Measurements from ENCODE around the gene ATF6. TPM values are rescaled to one million over a fixed set of nuclear protein-coding genes. Genes with fewer than 3 reads are reported as not detected.

The ATF6 gene
- total and polyA plus RNA-seq, 12 donors, result 2.6 to 20.9 (median 15.2) TPM

- peaks cover 0 to 19% (median 3%) of the 10 kb centered on the region in 9 donors for H3K4me1 ChIP-seq
- no peak for ATAC-seq
These were observed 147.5 kb downstream of the ATF6 start for GRCh38 chr1:161913482-161914140.

DNA sequence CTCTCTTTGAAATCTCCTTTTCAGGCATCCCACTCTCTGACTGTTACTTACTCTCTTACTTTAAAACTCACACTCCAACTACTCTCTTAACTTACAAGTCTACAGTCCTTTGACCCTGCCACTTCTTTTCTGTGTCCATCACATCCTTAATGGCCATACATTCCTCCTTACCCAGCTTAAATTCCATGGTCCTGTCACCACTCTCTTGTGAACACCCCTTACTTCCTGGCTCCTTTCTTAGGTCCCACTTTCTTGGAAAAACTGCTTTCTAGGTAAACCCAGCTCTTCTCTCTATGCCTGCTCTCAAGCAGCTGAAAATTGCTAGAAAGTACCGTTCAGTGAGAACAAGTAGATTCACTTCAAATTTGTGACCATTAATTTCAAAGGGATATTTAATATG is 148.5 kb downstream of the ATF6 start:
- H3K27ac ChIP-seq, result peak overlapping the region in 2 of 10 donors; percentile 14 to 21
- H3K4me1 ChIP-seq, result peaks cover 0 to 19% (median 3%) of the 10 kb centered on the region in 9 donors
- no peaks in the 10 kb centered on the region for H3K9me3 ChIP-seq
- peaks cover 0 to 53% (median 4%) of the 10 kb centered on the region in 9 donors for H3K36me3 ChIP-seq
- no peak overlapping the region for H3K4me3 ChIP-seq
- WGBS, 2 donors, result 96 to 97% methylated on average over 1 of the region's 1 CpG
- no peak for DNase-seq
- intact Hi-C loops (cut with DNase I), result no loop called here
- TF ChIP-seq CTCF (IDR thresholded peaks at IDR 0.05), result no peak
- no peak for ATAC-seq
- H3K27me3 ChIP-seq, result no peaks in the 10 kb centered on the region

More at GRCh38 chr1:161913482-161914140, 147.5 kb downstream of the ATF6 start:
- intact Hi-C loops (cut with DNase I), result no loop called here
- Histone ChIP-seq H3K4me3 (no peak overlapping the region), H3K9me3 (no peaks in the 10 kb centered on the region), H3K27me3 (no peaks in the 10 kb centered on the region), H3K27ac (peak overlapping the region in 1 of 10 donors; percentile 14), H3K36me3 (peaks cover 0 to 53% (median 4%) of the 10 kb centered on the region in 9 donors)
- no peak for DNase-seq
- TF ChIP-seq CTCF (IDR thresholded peaks at IDR 0.05), result no peak

- Histone ChIP-seq H3K27me3 (no peaks in the 10 kb centered on the region), H3K36me3 (peaks cover 0 to 53% (median 4%) of the 10 kb centered on the region in 9 donors), H3K4me3 (no peak overlapping the region), H3K4me1 (peaks cover 0 to 18% (median 2%) of the 10 kb centered on the region in 9 donors), H3K27ac (no peak overlapping the region), H3K9me3 (no peaks in the 10 kb centered on the region)
- WGBS, 2 donors, result 77 to 82% methylated on average over 1 of the region's 1 CpG
- intact Hi-C loops (cut with DNase I), result no loop called here
- no peak for DNase-seq
- ATAC-seq, result no peak
- no peak for TF ChIP-seq CTCF (IDR thresholded peaks at IDR 0.05)
These were observed 149.0 kb downstream of the ATF6 start for GRCh38 chr1:161915051-161915503.

DNA sequence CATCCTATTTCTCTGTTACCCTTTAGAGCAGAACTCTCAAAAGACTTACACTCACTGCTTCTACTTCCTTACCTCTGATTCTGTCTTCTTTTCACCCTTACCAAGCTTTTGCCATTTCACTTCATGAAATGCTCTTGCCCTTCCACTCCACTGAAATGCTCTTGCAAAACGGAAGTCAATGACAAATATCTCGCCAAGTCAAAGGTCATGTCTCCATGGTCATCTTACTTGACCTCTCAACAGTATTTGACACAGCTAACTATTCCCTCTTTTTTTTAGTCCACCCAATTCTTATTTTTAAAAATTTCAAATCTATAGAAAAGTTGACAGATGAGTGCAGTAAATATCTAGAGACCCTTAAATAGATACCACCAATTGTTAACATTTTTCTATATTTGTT is 149.9 kb downstream of the ATF6 start:
- Histone ChIP-seq H3K4me3 (no peak overlapping the region), H3K36me3 (peaks cover 0 to 53% (median 4%) of the 10 kb centered on the region in 9 donors), H3K27me3 (no peaks in the 10 kb centered on the region), H3K9me3 (no peaks in the 10 kb centered on the region), H3K27ac (no peak overlapping the region), H3K4me1 (peaks cover 0 to 9% (median 0%) of the 10 kb centered on the region in 9 donors)
- DNase-seq (no peak), ATAC-seq (no peak)
- no peak for TF ChIP-seq CTCF (IDR thresholded peaks at IDR 0.05)
- intact Hi-C loops (cut with DNase I), result no loop called here
- 83 to 85% methylated on average over 2 of the region's 2 CpGs for WGBS, 2 donors

Measured in heart right ventricle (tissue), 16 donors.